Measurements from ENCODE around the gene CHST15.

Gene CHST15

DNA sequence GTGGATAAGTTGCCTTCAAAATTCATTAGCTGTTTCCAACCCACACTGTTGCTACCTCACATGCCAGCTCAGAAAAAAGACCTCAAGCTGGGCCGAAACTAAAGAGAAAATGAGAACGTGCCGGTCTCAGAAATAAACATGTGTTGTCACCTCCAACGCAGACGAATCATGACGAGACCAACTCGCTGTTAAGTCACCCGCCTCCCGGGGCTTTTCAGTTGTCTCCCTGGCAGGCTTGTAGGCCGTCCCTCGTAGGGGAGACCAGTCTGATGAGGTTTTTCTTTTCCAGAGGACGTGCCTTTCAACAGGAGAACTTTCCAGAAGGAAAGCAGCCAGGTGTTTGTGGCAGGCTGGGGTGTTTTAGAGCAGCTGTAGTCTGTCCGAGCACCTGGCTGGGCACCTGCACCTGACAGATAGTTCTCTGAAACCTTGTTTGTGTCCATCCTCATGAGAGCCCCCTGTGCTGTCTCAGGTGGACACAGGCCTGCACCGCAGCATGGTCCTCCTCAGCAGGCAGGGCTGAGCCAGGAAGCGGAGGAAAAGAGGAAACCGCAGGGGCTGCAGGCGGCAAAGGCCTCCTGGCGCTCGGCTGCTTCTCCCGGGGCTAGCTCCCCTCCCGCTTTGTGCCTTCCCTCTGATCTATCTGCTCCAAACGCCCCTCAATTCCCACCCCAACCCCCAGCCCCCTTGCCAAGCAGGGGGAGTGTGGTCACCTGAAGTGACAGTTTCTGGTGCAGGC is 78.8 kb downstream of the CHST15 start:
- no peak for DNase-seq (ENCODE audit: low read depth in 2 of 3, low spot score in 2 of 3)

DNA sequence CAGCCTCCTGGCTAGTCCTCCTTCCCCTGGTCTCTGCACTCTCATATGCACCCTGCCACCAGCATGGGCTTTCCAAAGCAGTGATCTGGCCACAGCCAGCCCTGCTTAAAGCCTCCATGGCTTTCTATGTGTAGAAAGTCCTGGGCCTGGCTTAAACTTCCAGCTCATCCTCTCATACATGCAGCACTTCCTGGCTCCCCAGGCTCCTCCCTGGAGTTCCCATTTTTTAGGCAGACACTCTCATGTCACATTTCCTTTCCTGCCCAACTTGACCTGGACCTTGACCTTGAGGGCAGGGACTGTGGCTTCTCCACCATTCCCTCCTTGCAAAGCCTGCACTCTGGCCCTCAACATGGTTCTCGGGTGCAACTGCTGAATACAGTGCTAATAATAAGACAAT is 79.5 kb downstream of the CHST15 start:
- no peak for DNase-seq (ENCODE audit: low read depth in 2 of 3, low spot score in 2 of 3)

DNA sequence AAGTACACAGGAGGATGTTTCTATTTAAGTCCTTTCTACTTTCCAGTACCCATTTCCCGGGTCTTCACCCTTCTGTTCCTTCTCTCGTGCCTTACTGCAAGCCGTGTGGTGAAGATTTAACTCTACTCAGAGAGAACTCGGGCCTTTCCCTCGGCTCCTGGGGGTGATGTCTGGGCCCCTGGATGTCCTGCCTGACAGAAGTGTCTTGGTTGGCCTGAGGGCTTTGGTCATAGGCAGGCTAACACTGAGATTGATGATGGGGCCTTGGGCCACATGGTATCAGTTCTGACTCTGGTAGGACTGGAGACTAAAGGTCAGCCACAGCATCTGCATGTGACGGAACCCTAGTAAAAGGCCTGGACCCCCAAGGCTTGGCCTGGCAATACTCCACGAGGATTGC is 80.4 kb downstream of the CHST15 start:
- no peak for DNase-seq (ENCODE audit: low read depth in 2 of 3, low spot score in 2 of 3)

DNA sequence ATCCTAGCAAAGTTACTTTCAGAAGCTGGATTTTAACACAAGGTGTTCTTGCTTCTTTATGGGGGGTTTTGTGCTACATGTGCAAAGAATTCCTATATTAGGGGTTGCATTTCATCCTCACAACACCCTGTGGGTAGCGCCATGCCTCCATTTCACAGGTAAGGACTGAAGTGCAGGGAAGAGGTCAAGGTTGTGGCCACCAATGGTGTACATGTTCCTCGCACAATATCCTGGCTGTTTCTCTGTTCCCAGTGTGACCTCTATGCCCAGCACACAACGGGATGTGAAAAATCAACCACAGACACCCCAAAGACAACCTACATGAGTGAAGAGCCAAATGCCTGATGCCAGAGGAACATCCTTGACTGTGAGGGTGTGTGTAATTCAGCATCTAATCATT is 80.8 kb downstream of the CHST15 start:
- DNase-seq (ENCODE audit: low read depth in 2 of 3, low spot score in 2 of 3) = no peak

DNA sequence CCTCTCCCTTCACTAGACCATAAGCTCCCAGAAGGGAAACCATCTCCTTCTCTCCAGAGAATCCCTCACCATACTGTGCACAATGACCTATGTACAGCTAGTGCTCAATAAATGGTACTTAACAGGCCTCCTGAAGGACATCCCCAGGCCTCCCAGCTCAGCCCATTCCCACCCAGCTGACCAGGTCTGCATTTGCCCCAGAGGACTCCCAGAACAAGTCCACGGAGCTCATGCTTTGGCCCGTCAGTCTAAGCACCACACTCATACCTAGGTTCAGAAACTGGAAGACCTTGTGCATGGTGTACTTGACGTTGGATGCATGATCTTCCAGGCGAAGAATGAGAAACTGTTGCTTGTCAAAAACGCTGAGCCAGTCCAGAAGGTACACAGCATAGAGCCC is 81.3 kb downstream of the CHST15 start:
- no peak for DNase-seq (ENCODE audit: low read depth in 2 of 3, low spot score in 2 of 3)

DNA sequence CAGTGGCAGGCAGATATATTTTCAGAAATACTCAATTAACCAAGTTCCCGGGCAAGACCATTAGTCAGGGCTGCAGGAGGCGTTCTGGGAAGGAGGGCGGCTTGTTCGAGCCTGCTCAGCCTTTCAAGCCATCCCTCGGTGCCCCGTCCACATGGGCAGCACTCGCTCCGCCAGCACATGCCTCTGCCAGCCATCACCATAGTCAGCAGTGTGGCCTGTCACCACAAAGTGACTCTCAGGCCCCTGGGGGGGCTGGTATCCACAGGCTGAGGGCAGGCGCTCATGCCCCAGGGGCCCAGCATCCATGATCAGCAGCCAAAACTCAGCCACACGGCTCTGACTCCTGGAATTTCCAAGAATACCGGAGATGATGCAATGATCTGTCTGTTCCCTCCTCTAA is 81.9 kb downstream of the CHST15 start:
- no peak for DNase-seq (ENCODE audit: low read depth in 2 of 3, low spot score in 2 of 3)

DNA sequence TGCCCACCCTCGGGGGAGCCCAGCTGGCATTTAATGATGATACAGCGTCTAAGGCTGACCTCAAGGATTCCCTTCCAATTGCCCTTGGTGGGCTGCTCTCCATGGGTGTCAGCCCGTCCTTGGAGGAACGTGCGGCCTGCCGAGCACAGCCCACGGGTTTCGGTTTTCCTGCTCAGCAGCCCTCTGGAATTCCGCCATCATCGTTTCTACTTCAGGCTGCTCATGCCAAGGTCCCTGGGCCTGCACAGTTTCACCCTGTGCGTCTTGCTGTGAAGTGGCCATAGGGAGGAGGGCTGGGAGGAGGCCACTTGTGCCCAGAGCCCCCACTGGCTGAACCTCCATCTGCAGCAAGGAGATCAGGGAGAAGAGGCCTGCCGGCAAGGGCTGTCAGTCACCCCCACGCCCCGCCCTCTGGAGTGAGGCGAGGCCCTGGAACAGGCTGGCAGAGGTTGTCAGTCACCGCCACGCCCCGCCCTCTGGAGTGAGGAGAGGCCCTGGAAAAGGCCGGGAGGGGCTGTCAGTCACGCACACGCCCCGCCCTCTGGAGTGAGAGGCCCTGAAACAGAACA is 82.8 kb downstream of the CHST15 start:
- no peak for DNase-seq (ENCODE audit: low read depth in 2 of 3, low spot score in 2 of 3)

DNA sequence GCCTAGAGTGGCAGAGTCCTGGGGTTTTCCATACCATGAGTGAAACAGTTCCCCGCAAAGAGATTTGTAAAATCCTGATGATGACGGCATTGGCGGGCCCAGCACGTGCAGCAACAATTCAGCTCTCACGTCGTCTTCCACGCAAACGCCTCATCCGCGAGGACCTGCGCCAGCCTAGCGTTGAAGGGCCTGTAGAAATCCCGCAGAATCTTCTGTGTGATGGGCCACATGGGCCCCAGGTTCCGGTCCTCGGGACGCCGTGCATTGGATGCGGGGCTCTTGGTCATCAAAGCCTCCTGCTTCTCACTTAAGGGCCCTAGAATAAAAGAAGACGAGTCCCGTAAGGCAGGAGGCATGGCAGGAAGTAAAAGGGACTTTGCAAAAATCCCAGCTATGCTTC is 83.4 kb downstream of the CHST15 start:
- DNase-seq (ENCODE audit: low read depth in 2 of 3, low spot score in 2 of 3) = no peak

DNA sequence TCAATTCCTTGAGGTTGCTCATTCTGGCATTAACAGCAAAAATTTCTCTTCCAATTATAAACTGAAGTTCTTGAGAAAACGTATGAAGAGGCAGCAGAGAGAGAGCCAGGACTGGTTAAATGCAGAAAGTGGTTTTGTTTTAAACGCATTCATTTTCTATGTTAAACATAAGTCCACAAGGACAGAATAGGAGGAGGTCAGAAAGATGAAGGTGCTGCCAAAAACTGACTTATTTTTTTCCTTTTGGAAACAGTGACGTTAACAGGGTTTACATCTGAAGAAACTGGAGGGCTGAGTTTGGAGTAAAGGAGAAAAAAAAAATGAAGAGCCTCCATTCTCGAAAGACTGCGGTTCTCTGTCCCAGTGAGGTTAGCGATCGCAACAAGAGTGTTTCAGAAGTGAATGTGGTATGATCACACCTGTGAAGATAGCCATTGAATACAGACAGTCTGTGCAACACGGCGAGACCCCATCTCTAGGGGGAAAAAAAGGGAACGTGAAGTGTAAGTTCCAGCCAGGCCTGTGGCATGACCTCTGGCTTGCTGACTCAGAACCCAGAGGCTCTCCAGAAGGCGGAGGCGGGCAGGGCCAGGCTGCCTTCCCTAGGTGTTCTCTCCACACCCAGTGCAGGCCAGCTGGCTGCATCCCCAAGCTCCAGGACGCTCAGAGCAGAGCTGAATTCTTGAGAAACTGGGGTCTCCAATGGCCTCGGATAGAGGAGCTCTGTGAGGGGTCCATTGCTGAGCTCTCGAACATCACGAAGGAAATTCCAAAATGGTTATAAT is 84.0 kb downstream of the CHST15 start:
- DNase-seq (ENCODE audit: low read depth in 2 of 3, low spot score in 2 of 3) = no peak

DNA sequence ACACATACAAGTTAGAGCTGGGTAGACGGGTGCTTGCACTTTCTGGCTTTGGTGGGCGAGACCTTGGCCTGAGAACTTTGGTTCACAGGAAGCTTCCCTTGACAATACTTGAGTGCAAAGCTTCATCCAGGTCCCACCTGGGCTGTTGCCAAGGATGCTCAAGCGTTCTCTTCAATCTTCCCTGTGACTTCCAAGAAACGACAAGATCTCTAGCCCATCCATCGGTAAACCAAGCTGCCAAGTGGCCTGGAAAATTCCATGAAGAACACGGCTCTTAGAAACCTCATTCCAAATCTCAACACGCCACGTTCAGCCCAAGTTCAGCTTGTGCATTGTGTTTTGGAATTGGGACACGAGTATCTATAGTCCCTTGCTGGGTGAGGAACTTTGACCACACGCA is 84.7 kb downstream of the CHST15 start:
- DNase-seq (ENCODE audit: low read depth in 2 of 3, low spot score in 2 of 3) = no peak

DNA sequence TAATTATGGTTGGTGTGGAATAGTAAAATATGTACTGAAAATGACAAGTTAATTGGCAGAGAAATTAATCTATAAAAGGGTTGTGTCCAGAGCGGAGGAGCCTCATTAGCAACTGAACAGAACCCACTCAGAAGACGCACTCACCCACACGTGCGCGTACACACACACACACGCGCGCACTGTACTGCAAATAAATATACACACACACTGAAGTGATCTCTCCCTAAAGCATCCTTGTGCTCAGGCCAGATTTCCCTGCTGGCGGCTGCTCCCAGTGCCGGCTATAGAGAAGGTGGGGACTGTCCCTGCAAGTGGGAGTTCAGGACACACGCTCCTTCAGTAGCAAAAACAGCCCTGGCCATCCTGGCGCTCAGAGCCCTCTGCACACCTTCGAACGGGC is 85.2 kb downstream of the CHST15 start:
- DNase-seq (ENCODE audit: low read depth in 2 of 3, low spot score in 2 of 3) = no peak

DNA sequence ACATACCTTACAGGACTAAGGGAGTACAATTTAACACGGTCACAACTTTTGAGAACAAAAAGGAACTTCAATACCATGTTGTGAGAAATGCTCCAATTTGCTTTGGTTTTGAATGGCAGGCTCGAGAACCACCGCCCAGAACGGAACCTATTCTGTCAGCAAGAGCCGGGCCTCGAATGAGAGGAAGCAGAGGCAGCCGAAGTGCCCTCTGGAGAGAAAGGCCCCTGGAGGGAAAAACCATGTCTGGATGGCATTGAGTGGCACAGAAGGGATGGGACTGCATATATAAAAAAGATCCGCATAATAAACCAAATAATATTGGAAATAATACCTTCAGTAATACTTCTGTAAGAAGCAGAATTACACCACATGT is 85.6 kb downstream of the CHST15 start:
- no peak for DNase-seq (ENCODE audit: low read depth in 2 of 3, low spot score in 2 of 3)

DNA sequence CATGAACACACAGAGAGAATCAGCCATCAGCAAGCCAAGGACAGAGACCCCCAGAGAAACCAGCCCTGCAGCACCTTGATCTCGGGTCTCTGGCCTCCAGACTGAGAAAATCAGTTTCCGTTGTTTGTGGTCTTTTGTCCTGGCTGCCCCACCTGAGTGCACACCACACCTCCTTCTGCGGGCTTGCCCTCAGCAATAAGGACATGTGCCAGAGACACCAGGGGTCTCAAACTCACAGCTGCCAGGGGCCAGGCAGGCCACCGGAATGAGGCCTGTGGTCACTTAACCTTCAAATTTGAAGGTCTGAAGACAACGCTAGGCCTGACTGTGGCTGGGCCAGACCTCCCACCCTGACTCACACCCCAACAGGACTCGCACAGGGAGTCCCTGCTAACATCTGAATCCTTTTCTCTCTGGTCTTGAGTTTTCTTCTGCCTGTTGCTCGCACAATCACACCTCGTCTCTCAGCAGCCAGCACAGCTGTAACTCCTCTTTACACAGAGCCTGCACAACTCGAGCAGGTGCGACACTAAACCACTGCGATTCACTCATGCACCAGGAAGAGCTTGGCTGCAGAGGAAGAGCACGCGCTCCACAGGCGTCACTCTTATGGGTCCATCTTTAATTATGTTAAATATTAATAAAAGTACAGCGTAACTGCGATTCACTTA is 86.2 kb downstream of the CHST15 start:
- no peak for DNase-seq (ENCODE audit: low read depth in 2 of 3, low spot score in 2 of 3)

DNA sequence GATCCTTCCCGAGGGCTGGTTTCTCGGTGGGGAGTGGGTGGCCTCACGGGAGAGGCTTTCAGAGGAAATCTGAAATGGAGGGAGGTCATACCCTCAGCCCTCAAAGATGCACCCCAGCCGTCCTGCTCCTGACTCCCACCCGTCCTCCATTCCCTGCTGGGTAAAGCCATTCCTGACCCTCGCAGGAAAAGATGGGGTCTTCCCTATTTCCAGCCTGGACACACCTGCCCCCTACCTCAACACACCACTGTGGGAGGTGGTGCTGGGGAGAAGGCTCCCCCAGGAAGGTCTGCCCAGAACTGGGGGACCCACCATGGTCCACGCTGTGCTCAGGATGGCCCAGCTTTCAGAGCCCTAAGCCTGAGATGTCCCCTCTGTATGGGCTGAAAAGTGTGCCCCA is 86.9 kb downstream of the CHST15 start:
- DNase-seq (ENCODE audit: low read depth in 2 of 3, low spot score in 2 of 3) = no peak

DNA sequence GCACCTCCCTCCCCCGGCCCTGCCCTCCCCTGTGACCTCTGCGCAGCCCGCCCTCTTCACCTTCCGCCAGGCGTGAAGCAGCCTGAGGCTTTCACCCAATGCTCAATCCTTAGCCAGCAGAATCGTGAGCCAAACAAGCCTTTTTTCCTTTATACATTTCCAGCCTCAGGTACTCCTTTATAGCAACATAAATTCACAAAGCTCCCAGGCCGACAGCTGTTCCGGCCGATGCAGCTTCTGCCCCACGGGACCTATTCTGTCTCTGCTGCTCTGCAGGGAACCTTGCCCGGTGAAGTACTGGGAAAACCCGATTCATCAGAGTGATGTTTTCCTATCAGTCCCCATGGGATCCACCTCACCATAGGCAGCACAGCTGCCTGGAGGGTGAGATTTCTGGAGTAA is 87.4 kb downstream of the CHST15 start:
- DNase-seq (ENCODE audit: low read depth in 2 of 3, low spot score in 2 of 3) = no peak

DNA sequence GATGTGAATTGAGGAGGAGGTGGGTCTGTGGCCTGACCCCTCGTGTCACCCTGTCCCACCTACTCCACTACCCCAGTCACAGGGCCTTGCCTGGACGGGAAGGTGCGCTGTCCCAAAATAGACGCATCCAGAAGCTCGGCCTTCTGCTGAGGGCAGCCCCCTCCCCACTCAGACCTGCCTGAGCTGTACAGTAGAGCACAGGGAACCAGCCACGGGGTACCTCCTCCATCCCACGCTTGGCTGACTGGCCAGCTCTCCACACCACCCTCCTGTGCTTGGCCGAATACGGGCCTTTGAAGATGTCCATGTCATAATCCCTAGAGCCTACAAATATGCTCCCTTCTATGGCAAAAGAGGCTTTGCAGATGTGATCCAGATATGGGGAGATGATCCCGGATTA is 88.3 kb downstream of the CHST15 start:
- DNase-seq (ENCODE audit: low read depth in 2 of 3, low spot score in 2 of 3) = no peak

DNA sequence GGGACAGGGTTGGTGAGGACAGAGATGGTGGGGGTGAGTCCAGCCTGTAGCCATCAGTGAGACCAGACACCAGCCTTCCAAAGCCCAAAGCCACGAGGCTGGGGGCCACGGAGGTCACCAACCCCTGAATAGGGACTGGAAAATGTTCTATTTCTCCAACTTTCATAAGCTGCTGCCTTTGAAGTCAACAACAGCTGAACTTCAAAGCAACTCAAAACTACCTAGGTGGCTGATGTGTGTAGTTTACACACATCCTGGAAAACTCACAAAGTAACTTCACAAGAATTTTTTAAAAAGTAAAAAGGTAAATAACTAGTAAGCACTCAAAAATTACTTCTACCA is 88.8 kb downstream of the CHST15 start:
- no peak for DNase-seq (ENCODE audit: low read depth in 2 of 3, low spot score in 2 of 3)

DNA sequence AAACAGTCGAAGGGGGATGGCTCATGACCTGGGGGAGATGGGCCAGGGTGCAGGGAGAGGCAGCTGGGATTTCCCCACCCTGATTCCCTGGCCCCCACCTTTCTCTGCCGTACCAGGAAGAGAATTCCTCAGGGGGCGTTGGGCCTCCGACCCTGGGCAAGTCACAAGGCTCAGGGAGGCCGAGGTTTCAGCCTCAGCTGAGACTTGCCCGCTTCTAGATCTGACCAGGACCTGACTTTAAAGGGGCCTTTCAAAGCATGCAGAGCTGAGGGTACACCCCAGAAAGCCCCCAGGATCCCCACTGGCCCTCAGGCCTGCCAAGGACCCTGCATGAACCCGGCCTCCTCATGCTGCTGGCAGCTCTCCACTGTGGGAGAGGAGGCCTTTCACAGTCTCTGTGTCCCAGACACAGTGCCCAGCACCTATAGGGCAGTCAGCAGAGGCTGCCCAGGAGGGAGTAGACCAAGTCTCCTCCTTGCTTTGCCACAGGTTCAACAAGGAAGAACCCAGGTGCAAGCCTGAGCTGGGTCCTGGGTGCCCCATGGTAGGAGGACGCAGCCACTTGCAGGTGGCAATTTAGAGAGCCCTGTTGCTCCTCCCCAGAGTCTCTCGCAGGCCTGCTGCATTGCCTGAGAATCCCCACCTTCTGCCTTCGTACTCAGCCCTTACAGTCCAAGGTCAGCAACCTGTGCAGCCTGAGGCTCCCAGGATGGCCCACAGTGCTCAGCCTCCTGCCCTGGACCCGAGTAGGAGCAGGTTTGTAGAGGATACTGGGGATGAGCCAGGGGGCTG is 89.3 kb downstream of the CHST15 start:
- no peak for DNase-seq (ENCODE audit: low read depth in 2 of 3, low spot score in 2 of 3)

DNA sequence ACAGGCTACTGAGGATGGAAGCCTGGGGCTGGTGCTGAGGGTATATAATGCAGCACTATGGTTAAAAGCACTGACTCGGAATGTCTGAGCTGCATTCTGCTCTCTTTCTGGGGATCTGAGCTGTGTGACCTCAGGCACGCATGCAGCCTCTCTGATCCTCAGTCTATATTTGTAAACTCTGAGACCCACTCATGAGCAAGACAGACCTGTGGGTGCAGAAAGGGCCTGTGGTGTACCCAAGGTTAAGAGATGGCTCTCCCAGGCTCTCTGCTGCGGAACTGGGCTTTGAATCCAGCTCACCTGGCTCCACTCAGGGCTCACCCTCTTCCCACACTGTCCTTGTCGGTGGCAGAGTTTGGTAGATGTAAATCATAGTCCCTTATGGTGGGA is 89.9 kb downstream of the CHST15 start:
- no peak for DNase-seq (ENCODE audit: low read depth in 2 of 3, low spot score in 2 of 3)

DNA sequence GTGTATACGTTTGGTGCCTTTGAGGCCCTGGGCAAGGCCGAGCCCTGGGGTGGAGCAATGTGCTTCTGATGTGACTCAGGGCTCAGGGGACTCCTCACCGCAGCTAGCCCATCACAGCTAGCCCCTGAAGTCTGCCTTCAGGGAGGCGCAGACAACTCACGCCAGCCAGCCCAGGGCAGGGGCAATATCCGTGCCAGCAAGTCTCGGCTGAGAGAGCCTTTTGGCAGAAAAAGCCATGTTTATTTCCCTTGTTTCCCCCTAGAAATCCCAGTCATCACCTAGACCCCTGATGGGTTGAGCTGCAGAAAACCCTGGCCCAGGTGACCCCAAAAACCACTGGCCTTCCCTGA is 90.4 kb downstream of the CHST15 start:
- DNase-seq (ENCODE audit: low read depth in 2 of 3, low spot score in 2 of 3) = no peak

DNA sequence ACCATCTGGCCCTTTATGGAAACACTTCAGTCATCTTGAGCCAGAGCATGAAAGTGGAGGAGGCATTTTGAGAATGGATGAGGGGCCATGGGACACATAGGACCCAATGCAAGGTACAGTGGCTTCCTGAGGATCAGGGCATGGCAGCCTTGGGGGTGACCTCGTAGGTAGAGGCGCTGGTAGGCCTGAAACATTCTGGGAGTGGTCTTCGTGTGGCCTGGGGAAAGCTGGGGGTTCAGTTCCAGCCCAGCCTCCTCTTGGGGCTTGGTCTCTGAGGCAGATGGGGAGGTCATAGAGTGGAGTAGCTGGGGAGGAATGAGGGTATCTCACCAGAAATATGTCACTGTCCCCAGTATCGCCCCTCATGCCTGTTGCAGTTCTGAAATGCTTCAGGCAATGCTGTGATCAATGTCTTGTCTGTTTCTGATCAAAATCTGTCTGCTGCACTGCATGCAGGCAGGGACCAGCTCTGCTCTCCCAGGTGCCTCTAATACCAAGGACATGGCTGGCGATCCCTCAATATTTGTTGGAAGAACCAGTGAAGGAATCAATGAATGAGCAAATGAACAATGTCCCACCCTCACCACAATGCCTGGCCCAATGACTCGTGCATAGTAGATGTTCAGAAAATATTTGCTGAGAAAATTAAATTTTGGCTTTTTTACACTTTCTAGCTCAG is 90.9 kb downstream of the CHST15 start:
- no peak for DNase-seq (ENCODE audit: low read depth in 2 of 3, low spot score in 2 of 3)

Measured in activated CD8-positive, alpha-beta memory T cell treated with anti-CD3 and anti-CD28 coated beads for 48 hours (primary cell).